Stimulated activated naive B cell treated with anti-CD40 and anti-IgM and Interleukin-4, amounts not matched to agents 10 μg/mL and 1 μg/mL and 100 μg/mL, for 72 hours (primary cell): ENCODE results near the gene CLK3.

Experiments used
- ATAC-seq, 2 donors: fragments of 150-1000 bp; cut with Tn5 transposase; replicated peaks; 2 replicates each; pipeline ENCODE4 v1.10.0; 2021; ENCODE audit warnings: moderate library complexity in 1 of 2
- DNase-seq: peaks from one replicate; pipeline ENCODE4 v3.0.0; 2021
- H3K27ac Mint-ChIP-seq: one replicate; pipeline ENCODE4 v1.8.0; 2022; ENCODE audit warnings: mild to moderate bottlenecking, mixed read lengths
- H3K27me3 Mint-ChIP-seq, 2 donors: one replicate each; pipeline ENCODE4 v1.8.0; 2022; ENCODE audit warnings: mixed read lengths in 2 of 2
- H3K36me3 Mint-ChIP-seq, 2 donors: one replicate each; pipeline ENCODE4 v1.8.0; 2022; ENCODE audit warnings: mixed read lengths in 2 of 2, mild to moderate bottlenecking in 1 of 2
- H3K4me1 Mint-ChIP-seq, 2 donors: one replicate each; pipeline ENCODE4 v1.8.0; 2022; ENCODE audit warnings: mixed read lengths in 2 of 2, mild to moderate bottlenecking in 1 of 2
- H3K4me3 Mint-ChIP-seq, 2 donors: one replicate each; pipeline ENCODE4 v1.8.0; 2022; ENCODE audit warnings: mild to moderate bottlenecking in 2 of 2, mixed read lengths in 2 of 2, moderate library complexity in 1 of 2
- H3K9me3 Mint-ChIP-seq, 2 donors: one replicate each; pipeline ENCODE4 v1.8.0; 2022; ENCODE audit warnings: mixed read lengths in 2 of 2, mild to moderate bottlenecking in 1 of 2

Gene CLK3

DNA sequence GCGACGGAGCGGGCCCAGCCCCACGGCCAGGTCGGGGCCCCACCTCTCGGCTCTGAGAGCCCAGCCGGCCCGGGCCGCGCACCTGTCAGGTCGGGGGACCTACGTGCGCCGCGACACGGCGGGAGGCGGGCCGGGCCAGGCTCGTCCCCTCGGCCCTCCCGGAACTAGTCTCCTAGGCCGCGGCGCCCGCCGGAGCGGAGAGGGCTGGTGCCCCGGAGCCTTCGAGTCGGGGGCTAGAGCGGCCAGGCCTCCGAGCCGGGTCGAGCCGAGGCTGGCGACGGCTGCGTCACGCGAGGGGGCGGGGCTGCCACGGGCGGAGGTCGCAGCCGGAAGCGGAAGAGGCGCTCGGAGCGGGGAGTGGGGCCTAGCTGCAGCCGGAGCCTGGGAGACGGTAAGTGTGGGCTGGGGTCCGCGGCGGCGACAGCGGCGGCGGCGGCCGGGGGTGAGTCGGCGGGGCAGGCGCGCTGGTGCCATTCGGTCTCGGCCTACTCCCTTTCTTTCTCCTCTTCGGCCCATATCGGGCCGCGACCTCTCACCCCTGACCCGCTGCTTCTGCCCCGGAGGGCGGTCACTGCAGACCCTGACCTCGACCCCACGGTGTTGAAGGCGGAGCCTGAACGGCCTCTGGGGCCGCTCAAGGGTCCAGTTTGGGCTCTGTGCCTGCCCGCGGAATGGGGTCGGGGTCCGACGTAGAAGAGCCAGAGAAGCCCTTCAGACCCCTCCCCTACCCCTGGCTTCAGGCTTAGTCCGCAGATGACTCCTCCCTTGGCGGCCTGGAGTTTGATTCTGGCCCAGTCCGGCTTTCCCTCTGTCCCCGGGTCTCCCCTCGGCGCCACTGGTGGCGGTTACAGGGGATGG lies at the start of gene CLK3:
Gene CLK3, plus strand, starts transcription at position 329 of the 858 bp plus-strand sequence. CDS start 3,361 bp downstream, outside the sequence.
- H3K27me3 Mint-ChIP-seq = no peaks in the 10 kb centered on the region
- peak within 1 kb of the TSS; percentile 93 to 97 for H3K4me3 Mint-ChIP-seq
- H3K36me3 Mint-ChIP-seq = peaks cover 9 to 24% of the 10 kb centered on the region in 2 donors
- H3K9me3 Mint-ChIP-seq = no peaks in the 10 kb centered on the region
- H3K27ac Mint-ChIP-seq = peak within 1 kb of the TSS; percentile 98
- peaks cover 24 to 46% of the 10 kb centered on the region in 2 donors for H3K4me1 Mint-ChIP-seq
- DNase-seq = peak; percentile 97
- peak; percentile 88 to 89 for ATAC-seq

DNA sequence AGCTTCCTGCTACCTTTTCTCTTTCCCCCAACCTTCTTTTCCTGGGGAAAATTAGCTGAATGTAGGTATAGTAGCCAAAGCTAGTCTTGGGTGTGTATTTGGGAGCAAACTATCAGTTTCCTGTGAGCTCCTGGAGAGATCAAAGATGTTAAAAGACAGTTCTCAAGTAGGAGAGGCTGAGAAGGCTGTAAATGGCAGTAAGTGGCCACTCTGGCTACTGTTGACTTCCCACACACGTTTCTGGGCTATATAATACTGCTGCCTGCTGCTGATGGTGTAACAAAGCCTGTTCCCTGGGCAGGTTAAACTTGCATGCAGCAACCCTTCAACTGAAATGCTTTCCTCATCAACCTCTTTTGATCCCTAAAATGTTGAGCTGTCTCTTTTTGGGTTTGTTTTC lies 47.0 kb upstream of the CLK3 start:
- H3K36me3 Mint-ChIP-seq = peaks cover 35 to 59% of the 10 kb centered on the region in 2 donors
- H3K27ac Mint-ChIP-seq = peak overlapping the region; percentile 10
- no peaks in the 10 kb centered on the region for H3K9me3 Mint-ChIP-seq
- peaks cover 13 to 21% of the 10 kb centered on the region in 2 donors for H3K4me1 Mint-ChIP-seq
- DNase-seq = no peak
- no peaks in the 10 kb centered on the region for H3K27me3 Mint-ChIP-seq
- ATAC-seq = no peak
- no peak overlapping the region for H3K4me3 Mint-ChIP-seq

DNA sequence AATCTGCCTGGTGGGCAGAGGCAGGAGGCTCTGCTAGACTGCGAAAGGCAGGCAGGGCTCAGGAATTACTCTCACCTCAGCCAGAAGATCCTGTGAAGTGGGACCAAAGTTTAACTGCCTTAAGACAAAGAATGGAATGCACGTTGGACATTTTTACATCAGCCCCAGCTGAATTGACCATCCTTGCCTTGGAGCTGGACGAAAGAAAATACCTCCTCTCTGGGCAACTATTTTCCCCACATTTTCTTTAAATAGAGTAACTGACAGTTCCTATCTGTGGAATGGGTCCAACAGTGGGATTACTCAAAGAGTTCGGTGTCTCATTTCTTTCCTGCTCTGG lies 45.9 kb upstream of the CLK3 start:
- peaks cover 12 to 21% of the 10 kb centered on the region in 2 donors for H3K4me1 Mint-ChIP-seq
- no peaks in the 10 kb centered on the region for H3K9me3 Mint-ChIP-seq
- peaks cover 41 to 59% of the 10 kb centered on the region in 2 donors for H3K36me3 Mint-ChIP-seq
- ATAC-seq (no peak), DNase-seq (no peak)
- H3K27ac Mint-ChIP-seq = no peak overlapping the region
- no peaks in the 10 kb centered on the region for H3K27me3 Mint-ChIP-seq
- no peak overlapping the region for H3K4me3 Mint-ChIP-seq

DNA sequence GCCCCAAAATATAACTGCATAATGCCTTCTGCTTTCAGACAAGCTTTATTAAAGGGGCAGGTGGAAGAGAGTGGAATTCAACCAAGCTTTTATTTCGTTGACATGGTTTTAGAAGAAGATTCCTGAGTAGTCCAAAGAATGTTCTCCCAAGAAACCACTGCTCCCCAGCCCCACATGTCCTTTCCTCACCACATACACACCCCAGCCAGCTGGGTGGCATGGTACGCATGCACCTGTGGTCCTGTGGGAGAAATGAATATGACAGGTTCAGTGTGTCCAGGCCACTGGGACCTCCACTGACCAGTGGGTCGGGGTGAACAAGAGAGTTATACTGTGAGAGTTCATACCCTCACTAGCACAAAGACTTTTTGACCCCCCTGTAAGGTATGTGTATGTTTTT lies 44.4 kb upstream of the CLK3 start:
- Mint-ChIP-seq H3K27me3 (no peaks in the 10 kb centered on the region), H3K4me3 (no peak overlapping the region), H3K4me1 (peaks cover 12 to 16% of the 10 kb centered on the region in 2 donors), H3K27ac (no peak overlapping the region), H3K9me3 (no peaks in the 10 kb centered on the region), H3K36me3 (peaks cover 44 to 57% of the 10 kb centered on the region in 2 donors)
- no peak for DNase-seq
- no peak for ATAC-seq

DNA sequence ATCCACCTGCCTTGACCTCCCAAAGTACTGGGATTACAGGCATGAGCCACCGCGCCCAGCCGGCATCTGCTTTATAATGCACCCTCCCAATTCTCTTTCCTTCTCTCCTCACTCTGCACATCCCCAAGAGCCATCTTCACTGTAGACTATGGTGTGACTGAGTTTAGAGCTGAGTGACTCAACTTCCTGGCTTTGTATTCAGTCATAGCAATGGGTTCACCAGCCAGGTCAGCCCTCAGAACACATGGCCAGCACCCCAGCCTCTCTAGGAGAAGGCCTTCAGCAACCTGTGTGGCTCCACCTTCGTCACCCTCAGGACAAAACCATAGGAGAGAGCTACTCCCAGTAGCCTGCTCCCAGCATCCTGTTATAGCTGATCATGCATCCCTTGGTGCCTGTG lies 41.6 kb upstream of the CLK3 start:
- Mint-ChIP-seq H3K27me3 (no peaks in the 10 kb centered on the region), H3K27ac (no peak overlapping the region), H3K4me1 (peaks cover 0 to 4% of the 10 kb centered on the region in 2 donors), H3K36me3 (peaks cover 47 to 61% of the 10 kb centered on the region in 2 donors), H3K4me3 (no peak overlapping the region), H3K9me3 (no peaks in the 10 kb centered on the region)
- DNase-seq = no peak
- ATAC-seq = no peak

DNA sequence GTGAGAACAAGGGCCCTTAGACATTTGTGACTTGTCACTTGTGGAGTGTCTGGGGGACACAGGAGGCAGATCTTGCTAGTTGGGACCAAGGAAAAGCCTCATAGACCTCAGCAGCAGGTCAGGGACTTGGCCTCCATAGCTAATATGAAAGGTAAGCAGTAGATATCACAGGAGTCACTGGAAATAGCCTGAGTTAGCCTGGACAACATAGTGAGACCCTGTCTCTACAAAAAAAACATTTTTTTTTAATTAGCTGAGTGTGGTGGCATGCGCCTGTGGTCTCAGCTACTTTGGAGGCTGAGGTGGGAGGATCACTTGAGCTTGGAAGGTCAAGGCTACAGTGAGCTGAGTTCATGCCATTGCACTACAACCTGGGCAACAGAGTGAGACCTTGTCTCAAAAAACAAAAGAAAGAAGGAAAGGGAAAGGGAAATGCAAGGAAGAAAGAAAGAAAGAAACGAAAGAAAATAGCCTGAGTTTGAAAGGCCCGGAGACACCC lies 37.1 kb upstream of the CLK3 start:
- no peak overlapping the region for H3K27ac Mint-ChIP-seq
- H3K27me3 Mint-ChIP-seq = no peaks in the 10 kb centered on the region
- H3K4me3 Mint-ChIP-seq = no peak overlapping the region
- H3K36me3 Mint-ChIP-seq = peaks cover 28 to 38% of the 10 kb centered on the region in 2 donors
- H3K9me3 Mint-ChIP-seq = no peaks in the 10 kb centered on the region
- ATAC-seq (no peak), DNase-seq (no peak)
- H3K4me1 Mint-ChIP-seq = peaks cover 0 to 2% of the 10 kb centered on the region in 2 donors

DNA sequence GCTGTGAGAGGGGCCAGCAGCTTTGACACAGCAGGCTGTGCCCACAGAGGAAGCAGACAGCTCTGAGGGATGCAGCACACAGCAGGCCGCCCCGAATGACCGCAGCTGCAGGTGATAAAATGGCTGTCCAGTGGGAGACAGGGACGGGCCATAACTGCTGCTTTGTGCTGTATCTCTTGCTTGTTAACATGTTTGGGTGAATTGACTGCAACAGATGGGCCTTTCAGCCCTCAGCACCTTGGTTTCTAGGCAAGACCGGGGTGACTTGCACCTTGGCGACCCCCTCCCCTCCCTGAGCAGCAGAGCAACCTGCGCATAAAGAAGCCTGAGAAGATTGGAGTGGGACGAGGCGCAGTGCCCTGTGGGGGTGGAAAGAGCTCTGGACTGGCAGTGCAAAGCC lies 36.6 kb upstream of the CLK3 start:
- H3K4me3 Mint-ChIP-seq = no peak overlapping the region
- ATAC-seq (no peak), DNase-seq (no peak)
- peaks cover 26 to 38% of the 10 kb centered on the region in 2 donors for H3K36me3 Mint-ChIP-seq
- H3K4me1 Mint-ChIP-seq = peaks cover 0 to 1% of the 10 kb centered on the region in 2 donors
- no peak overlapping the region for H3K27ac Mint-ChIP-seq
- no peaks in the 10 kb centered on the region for H3K9me3 Mint-ChIP-seq
- H3K27me3 Mint-ChIP-seq = no peaks in the 10 kb centered on the region

DNA sequence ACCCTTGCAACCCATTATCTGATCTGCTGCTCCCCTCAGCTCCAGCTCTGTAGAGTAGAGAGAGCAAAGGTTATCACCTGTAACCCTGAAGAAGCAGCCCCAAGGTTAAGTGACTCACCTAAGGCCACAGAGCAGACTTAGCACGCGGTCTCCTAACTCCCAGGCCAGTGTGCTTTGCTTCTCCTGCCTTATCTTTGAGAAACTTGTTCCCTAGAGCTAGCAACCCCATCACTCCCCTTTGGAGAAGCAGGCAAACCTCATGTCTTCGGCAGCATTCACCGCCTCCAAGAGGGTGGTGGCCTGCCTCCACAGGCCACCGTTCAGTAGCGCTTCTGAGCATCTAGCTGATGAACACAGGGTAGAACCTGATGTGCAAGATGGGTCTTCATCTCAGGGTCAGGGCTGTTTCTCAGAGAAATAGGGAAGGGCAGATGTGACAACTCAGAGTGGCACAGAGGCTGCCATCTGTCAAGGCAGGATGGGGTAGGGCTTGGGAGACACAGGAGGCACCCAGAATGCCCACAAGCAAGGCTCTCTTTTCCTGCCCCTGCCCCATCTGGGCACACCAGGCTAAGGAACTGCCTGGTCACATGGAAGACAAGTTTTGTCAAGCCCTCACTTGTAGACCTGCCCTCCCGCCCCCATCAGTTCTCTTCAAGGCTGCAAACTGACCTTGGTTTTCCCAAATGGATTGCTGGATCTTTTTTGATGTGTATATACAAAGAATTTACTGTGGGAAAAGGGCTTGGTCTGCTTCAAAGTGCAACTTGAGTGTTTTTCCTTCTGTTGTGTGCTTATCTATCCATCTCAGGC lies 34.9 kb upstream of the CLK3 start:
- no peak overlapping the region for H3K27ac Mint-ChIP-seq
- H3K4me1 Mint-ChIP-seq = no peaks in the 10 kb centered on the region
- no peaks in the 10 kb centered on the region for H3K27me3 Mint-ChIP-seq
- no peak for DNase-seq
- H3K4me3 Mint-ChIP-seq = no peak overlapping the region
- ATAC-seq = no peak
- no peaks in the 10 kb centered on the region for H3K9me3 Mint-ChIP-seq
- peaks cover 18 to 35% of the 10 kb centered on the region in 2 donors for H3K36me3 Mint-ChIP-seq

DNA sequence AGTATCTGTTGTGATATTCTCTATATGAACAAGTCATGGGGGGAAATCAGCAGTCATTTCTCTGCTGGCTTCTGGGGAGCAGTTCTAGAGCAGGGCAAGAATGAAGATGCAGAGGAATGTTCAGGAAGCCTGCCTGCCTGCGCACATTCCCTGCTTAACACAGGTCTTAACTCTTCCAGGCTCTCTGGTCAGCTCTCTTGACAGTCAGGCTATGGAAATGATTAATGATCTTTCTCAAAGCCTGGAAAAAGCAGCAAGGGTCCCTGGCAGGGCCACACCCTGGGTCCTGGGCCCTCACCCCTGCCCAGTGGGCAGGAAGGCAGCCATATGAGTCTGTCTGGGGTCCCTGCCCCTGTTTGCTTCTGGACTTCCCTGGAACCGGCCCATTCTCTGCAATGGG lies 31.4 kb upstream of the CLK3 start:
- H3K9me3 Mint-ChIP-seq = no peaks in the 10 kb centered on the region
- no peak overlapping the region for H3K4me3 Mint-ChIP-seq
- no peaks in the 10 kb centered on the region for H3K27me3 Mint-ChIP-seq
- ATAC-seq (no peak), DNase-seq (no peak)
- H3K4me1 Mint-ChIP-seq = peaks cover 0 to 3% of the 10 kb centered on the region in 2 donors
- H3K36me3 Mint-ChIP-seq = peaks cover 19 to 30% of the 10 kb centered on the region in 2 donors
- H3K27ac Mint-ChIP-seq = no peak overlapping the region

DNA sequence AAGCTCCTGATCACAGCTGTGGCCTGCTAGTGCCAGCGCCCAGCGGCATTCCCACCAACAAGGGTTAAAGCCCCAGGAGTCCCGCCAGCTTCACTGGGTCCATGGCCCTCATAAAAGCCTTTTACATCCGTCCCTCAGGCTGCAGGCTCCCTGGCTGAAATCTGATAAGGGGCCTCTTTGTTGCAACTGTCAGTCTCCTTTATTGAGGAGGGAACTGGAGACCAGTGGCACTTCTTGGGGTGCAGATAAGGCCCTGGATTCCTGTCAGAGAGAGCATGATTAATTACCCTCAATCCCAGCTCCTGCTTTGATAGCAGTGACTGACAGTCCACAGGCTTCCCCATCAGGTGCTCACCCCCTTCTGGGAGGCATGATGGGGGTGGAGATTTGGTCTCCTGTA lies 30.9 kb upstream of the CLK3 start:
- Mint-ChIP-seq H3K36me3 (peaks cover 22 to 33% of the 10 kb centered on the region in 2 donors), H3K9me3 (no peaks in the 10 kb centered on the region), H3K4me1 (peaks cover 0 to 3% of the 10 kb centered on the region in 2 donors), H3K4me3 (no peak overlapping the region), H3K27ac (no peak overlapping the region), H3K27me3 (no peaks in the 10 kb centered on the region)
- no peak for DNase-seq
- no peak for ATAC-seq

DNA sequence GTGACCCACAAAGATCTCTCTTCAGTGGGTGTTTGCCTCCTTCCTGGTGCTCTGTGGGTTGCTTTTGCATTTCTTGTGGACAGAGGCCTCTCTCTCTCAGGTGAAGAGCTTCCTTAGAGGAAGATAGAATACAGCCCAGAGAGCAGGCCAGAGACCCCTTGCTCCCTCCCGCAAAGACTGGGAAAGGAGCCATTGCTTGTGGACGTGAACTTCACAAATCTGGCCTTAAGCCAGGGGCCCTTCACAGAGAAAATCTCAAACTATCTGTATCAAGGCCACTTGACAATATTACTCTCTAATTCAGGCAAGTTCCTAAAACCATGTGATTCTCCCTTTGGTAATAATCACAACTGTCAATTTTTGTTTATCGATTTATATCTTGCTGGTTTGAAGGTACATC lies 30.4 kb upstream of the CLK3 start:
- DNase-seq (no peak), ATAC-seq (no peak)
- H3K9me3 Mint-ChIP-seq = no peaks in the 10 kb centered on the region
- no peak overlapping the region for H3K4me3 Mint-ChIP-seq
- no peaks in the 10 kb centered on the region for H3K27me3 Mint-ChIP-seq
- H3K27ac Mint-ChIP-seq = no peak overlapping the region
- peaks cover 24 to 38% of the 10 kb centered on the region in 2 donors for H3K36me3 Mint-ChIP-seq
- H3K4me1 Mint-ChIP-seq = peaks cover 0 to 3% of the 10 kb centered on the region in 2 donors

DNA sequence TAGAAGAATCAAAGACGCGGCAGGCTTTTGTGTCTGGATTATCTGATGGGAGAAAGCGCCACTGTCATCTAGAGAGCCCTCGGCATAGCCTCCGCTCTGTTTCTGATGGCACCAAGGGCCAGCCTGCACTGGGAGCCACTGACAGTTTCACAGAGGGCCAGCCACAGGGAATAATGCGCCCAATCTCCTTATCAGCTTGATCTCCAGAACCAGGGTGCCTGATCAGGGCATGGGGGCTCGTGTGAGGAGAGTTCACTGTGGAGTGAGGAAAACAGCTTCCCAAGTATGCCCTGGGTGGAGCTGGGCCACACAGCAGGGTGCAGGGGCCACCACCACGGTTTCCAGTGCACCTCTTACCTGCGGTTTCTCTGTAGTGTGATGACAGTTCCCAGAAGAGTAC lies 29.8 kb upstream of the CLK3 start:
- peaks cover 0 to 3% of the 10 kb centered on the region in 2 donors for H3K4me1 Mint-ChIP-seq
- H3K36me3 Mint-ChIP-seq = peaks cover 26 to 36% of the 10 kb centered on the region in 2 donors
- no peak overlapping the region for H3K4me3 Mint-ChIP-seq
- H3K27me3 Mint-ChIP-seq = no peaks in the 10 kb centered on the region
- H3K9me3 Mint-ChIP-seq = no peaks in the 10 kb centered on the region
- ATAC-seq (no peak), DNase-seq (no peak)
- peak overlapping the region; percentile 67 for H3K27ac Mint-ChIP-seq

DNA sequence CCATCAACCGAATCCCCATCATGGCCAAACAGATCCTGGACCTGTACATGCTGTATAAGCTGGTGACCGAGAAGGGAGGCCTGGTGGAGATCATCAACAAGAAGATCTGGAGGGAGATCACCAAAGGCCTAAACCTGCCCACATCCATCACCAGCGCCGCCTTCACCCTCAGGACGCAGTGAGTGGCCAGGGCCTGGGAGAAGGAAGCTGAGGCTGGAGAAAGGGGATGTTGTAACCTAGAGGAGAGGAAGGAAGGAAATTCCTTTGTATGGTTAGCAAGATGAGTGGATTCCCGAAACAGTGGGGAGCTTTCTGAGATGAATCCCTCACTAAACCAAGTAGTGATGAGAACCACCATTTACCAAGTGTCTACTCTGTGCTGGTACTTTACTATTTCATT lies 25.8 kb upstream of the CLK3 start:
- Mint-ChIP-seq H3K9me3 (no peaks in the 10 kb centered on the region), H3K4me3 (no peak overlapping the region), H3K27ac (no peak overlapping the region), H3K27me3 (no peaks in the 10 kb centered on the region), H3K4me1 (peaks cover 0 to 3% of the 10 kb centered on the region in 2 donors), H3K36me3 (peaks cover 25 to 50% of the 10 kb centered on the region in 2 donors)
- DNase-seq = no peak
- ATAC-seq = no peak

DNA sequence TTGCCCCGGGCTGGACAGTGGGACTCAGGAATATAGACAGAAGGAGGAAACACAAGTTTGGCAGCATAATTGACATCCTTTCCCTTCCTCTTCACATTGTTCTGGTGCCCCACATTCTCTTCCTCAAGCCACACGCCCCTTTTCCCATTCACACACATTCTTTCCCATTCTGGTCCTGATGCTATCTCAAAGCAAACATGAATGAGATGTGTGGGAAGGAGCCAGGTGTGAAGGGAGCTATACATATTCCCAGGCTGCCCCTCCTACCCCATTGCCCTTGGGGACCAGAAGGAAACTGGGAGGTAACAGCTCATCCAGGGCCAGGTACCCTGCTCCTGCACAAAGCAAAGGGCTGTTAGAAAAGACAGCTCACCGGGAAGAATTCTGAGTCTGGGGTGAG lies 23.4 kb upstream of the CLK3 start:
- ATAC-seq = no peak
- Mint-ChIP-seq H3K36me3 (peaks cover 16 to 48% of the 10 kb centered on the region in 2 donors), H3K27me3 (no peaks in the 10 kb centered on the region), H3K9me3 (no peaks in the 10 kb centered on the region), H3K4me3 (no peak overlapping the region), H3K4me1 (peaks cover 0 to 3% of the 10 kb centered on the region in 2 donors), H3K27ac (no peak overlapping the region)
- no peak for DNase-seq
